Nucleus accumbens (tissue), 56 donors: ENCODE results near the gene MAGIX.

ENCODE experiments used
- DNase-seq, 56 donors: peaks; one replicate each; lab custom pipeline; 2025; lab: John Stamatoyannopoulos, UW

Gene MAGIX

DNA sequence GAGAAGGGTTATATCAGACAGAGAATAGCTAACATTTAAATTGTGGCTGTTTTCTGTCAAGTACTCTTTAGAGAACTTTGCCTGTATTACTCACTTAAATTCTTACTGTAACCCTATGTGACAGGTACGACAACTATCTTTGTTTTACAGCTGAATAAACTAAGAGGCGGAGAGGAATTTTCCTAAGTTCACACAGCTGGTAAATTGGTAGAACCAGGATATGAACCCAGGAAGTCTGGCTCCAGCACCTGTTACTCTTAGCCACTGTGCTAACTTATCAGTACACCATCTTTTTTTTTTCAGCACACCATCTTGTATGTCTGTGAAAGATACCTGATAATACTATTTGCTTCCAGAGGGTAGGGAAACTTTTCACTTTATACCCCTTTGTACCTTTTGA, 39.5 kb downstream of the MAGIX start:
- no peak for DNase-seq

DNA sequence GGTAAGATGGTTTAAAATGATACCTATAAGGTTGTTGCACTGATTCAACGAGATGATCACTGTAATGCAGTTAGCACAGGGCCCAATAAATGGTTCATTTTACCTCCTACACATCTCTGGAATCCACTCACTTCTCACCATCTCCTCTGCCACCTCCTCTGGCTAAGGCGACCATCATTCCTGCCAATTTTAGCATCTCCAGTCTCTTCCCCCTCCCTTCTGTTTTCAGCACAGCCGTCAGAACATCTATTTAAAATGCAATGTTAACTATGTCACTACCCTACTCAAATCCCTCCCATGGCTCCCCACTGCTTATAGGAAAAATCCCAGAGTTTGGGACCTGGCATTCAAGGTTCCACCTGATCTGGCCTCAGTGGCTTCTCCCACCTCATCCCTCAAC, 41.0 kb downstream of the MAGIX start:
- no peak for DNase-seq

GRCh38 chrX:49204017-49204416, 41.5 kb downstream of the MAGIX start:
- no peak for DNase-seq

DNA sequence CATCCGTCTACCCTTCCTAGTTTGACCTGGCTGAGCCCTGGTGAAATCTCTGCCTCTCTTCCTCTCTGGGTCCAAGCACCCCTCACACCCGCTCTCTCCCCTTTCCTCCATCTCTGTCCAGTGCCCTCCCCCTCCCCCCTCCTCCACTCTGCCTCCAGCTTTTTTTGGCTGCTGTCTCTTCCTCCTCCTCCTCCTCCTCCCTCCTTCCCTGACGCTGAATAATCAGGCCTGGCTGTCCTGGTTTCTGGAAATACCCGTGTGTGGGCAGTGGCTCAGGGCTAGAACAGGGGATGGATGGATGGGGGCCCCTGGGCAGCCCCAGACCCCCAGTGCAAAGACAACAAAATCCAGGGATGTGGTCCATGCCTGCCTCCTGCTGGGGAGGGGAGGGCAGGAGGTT, 42.2 kb downstream of the MAGIX start:
- DNase-seq = peak in 2 of 56 donors; percentile 0 to 1

GRCh38 chrX:49205443-49205842, 42.9 kb downstream of the MAGIX start:
- DNase-seq = no peak

DNA sequence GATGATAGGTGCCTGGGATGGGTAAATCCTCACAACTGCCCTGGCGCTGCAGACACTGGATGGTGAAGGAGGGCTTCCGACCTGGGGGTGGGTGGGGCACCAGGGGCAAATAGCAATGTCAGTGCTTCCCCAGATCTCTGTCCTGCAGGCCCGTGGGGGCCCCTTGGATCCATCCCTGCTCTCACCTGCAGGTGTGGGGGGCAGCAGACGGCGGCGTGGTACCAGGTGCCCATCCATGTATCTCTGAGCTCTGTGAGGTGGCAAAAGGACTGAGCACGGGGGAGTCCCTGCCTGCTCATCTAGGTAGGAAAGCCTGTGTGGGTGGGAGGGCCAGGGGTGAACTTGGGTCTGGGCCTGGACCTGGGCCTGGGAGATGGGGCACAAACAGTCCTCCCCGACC, 44.0 kb downstream of the MAGIX start:
- DNase-seq = no peak

DNA sequence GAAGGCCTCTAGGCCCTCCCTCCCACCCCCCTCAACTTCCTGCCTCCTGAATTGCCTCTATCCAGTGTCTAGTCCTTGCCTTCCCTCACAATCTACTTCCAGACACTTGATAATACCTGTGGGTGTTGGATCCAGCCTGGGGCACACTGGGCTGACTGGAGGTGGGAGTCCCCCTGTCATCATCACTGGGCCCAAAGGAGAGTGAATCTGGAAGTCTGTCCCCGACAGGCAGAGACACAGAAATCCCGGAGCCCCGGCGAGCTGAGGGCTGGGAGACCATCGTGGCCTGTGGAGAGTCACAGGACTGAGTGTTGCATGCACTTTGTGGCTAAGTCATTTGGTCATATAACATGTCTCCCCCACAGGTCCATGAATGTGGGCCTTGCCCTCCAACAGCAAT, 45.8 kb downstream of the MAGIX start:
- DNase-seq = no peak

DNA sequence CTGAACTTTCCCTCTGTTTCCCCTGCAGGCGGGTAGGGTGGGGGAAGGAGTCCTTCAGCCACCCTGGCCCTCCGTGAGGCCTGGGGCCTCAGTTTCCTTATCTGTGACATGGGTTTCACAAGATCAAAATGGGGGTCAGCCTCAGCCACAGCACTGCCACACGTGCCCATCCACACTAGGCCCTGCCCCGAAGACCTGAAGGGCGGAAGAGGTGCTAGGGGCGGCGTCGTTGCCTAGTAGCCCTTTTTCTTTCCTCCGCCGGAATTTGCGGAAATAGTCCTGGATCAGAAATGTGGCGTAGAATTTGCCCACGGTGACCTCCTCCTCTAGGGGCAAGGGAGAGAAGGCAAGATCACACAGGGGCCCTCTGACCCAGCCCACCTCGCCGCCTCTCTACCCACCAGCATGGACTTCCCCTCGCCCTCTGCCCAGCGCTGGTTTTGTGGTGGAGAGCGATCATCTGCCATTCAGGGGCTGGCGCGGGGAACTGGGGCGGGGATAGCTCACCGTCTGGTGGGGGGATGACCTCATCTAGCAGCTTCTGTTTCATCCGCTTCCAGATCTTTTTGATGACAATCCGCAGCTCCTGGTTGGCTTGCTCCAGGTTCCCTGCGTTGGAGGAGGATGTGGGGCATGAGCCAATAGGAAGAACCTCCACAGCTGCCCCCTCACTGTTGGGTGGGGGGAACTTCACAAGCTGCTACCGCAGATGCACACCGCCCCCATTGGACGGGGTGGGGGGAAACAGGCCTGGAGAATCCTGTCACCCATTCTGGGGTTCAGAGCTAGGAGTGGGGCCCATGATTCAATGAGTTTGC, 47.1 kb downstream of the MAGIX start:
- peak in 31 of 56 donors; percentile 2 to 73 (median 34) for DNase-seq

- DNase-seq = no peak
Measured at GRCh38 chrX:49210406-49210805, 47.8 kb downstream of the MAGIX start.

DNA sequence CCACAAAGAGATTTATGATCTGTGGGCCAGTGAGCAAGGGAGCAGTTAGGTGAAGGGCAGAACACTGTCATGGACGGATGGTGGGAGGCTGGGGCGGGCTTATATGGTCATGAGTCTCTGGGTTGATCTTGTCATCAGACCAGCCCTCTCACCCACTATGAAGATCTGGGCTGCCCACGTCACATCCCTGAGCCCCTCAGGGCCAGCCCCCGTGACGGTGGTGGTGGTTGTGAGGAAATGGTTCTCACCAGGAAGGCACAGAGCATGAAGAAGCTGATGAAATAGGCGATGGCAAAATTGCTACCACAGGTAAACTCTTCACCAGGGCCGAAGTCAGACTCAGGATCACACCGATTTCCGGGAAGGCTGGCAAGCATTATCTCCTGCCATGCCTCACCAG, 48.5 kb downstream of the MAGIX start:
- DNase-seq = no peak

DNA sequence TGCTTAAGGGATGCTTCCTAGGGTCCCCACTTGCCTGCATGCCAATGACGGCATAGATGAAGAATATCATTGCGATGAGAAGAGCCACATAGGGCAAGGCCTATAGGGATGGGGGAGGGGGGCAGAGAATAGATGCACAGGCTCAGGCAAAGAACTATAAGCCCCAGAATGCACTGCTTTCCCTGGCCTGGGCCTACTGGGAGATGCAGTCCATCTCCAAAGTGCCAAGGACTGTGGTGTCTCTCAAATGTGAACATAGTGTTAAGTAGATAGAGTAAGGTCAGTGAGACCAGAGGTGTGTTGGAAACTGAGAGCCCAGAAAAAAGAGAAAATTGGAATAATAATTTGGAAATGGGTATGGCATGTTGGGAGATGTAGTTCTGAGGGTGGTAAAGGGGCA, 49.7 kb downstream of the MAGIX start:
- no peak for DNase-seq

DNA sequence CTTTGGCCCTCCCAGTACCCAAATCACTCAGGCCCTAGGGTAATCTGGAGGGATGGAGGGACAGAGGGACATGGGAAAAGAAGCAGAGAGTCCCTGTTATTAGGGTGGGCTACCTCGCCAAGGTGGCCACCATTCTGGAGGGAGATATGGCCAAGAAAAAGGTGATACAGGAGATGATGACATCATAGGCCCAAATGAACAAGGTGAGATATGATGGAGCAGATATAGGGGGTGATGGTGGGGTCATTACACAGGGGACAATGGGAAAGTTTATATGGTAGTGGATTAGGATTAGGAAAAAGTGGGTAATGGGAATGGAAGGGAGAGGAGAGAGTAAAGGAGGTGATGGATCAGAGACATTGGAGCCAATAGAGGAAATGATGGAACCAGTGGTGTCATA, 50.3 kb downstream of the MAGIX start:
- DNase-seq = no peak

- DNase-seq = no peak
Measured at GRCh38 chrX:49214416-49214815, 51.9 kb downstream of the MAGIX start.

DNA sequence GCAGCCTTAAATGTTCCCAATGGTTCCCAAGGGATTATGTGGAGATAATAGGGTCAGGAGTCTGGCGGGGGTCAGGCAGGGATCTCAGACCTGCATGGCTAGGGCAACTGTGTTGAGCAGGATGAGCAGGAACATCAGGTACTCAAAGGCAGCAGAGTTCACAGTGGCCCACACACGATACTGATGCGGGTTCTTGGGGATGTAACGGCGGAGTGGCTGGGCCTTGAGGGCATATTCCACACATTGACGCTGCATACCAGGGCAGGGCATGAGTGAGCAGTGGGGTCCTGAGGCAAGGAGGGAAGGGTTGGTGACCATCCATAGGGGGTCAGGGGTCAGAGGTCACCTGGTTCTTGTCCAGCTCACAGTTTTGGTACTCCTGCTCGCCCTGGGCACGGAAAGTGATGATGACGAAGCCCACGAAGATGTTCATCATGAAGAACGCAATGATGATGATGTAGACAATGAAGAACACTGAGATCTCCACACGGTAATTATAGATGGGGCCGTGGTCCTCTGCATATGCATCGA, 52.5 kb downstream of the MAGIX start:
- no peak for DNase-seq
